ENCODE results near the gene RND1.

The RND1 gene

GRCh38 chr12:48824112-48824511, 41.6 kb downstream of the RND1 start:
- H3K4me3 Mint-ChIP-seq, result no peak overlapping the region
- DNase-seq (no peak), ATAC-seq (no peak)
- H3K27ac Mint-ChIP-seq, result peak overlapping the region in 1 of 2 donors; percentile 3
- peaks cover 2% of the 10 kb centered on the region for H3K4me1 Mint-ChIP-seq
- H3K9me3 Mint-ChIP-seq, result no peaks in the 10 kb centered on the region
- peaks cover 3% of the 10 kb centered on the region for H3K27me3 Mint-ChIP-seq

GRCh38 chr12:48823281-48823680, 42.4 kb downstream of the RND1 start:
- H3K27ac Mint-ChIP-seq, result no peak overlapping the region
- ATAC-seq (no peak), DNase-seq (no peak)
- H3K4me3 Mint-ChIP-seq, result no peak overlapping the region
- H3K9me3 Mint-ChIP-seq, result no peaks in the 10 kb centered on the region
- H3K4me1 Mint-ChIP-seq, result peaks cover 7% of the 10 kb centered on the region
- peaks cover 10% of the 10 kb centered on the region for H3K27me3 Mint-ChIP-seq

- H3K4me1 Mint-ChIP-seq, result peaks cover 12% of the 10 kb centered on the region
- no peak overlapping the region for H3K27ac Mint-ChIP-seq
- DNase-seq, result no peak
- H3K27me3 Mint-ChIP-seq, result peaks cover 16% of the 10 kb centered on the region
- ATAC-seq, result no peak
- H3K4me3 Mint-ChIP-seq, result no peak overlapping the region
- H3K9me3 Mint-ChIP-seq, result no peaks in the 10 kb centered on the region
Observed at GRCh38 chr12:48822711-48823110, 43.0 kb downstream of the RND1 start.

- Mint-ChIP-seq H3K27me3 (peaks cover 21% of the 10 kb centered on the region), H3K9me3 (no peaks in the 10 kb centered on the region), H3K4me3 (no peak overlapping the region), H3K27ac (no peak overlapping the region), H3K4me1 (peaks cover 18% of the 10 kb centered on the region)
- no peak for ATAC-seq
- DNase-seq, result no peak
Observed at GRCh38 chr12:48822139-48822538, 43.5 kb downstream of the RND1 start.

GRCh38 chr12:48819986-48820725, 45.5 kb downstream of the RND1 start:
- no peak overlapping the region for H3K4me3 Mint-ChIP-seq
- no peak overlapping the region for H3K27ac Mint-ChIP-seq
- H3K27me3 Mint-ChIP-seq, result peaks cover 38% of the 10 kb centered on the region
- DNase-seq (no peak), ATAC-seq (no peak)
- no peaks in the 10 kb centered on the region for H3K9me3 Mint-ChIP-seq
- H3K4me1 Mint-ChIP-seq, result peaks cover 38% of the 10 kb centered on the region

GRCh38 chr12:48818831-48819590, 46.7 kb downstream of the RND1 start:
- Mint-ChIP-seq H3K27ac (peak overlapping the region in 1 of 2 donors; percentile 4), H3K27me3 (peaks cover 38% of the 10 kb centered on the region), H3K4me1 (peaks cover 44% of the 10 kb centered on the region), H3K9me3 (no peaks in the 10 kb centered on the region), H3K4me3 (peak overlapping the region; percentile 80 to 88)
- peak; percentile 4 for ATAC-seq
- no peak for DNase-seq

- Mint-ChIP-seq H3K4me3 (peak within 1 kb of the TSS; percentile 86 to 88), H3K27ac (peak within 1 kb of the TSS in 1 of 2 donors; percentile 4), H3K27me3 (peaks cover 38% of the 10 kb centered on the region), H3K4me1 (peaks cover 48% of the 10 kb centered on the region), H3K9me3 (no peaks in the 10 kb centered on the region)
- DNase-seq, result peak; percentile 68 to 71
- peak; percentile 60 for ATAC-seq
Observed at GRCh38 chr12:48817873-48818830, 47.5 kb downstream of the RND1 start, which contains the start of gene CACNB3. Gene CACNB3 (plus strand): TSS chr12:48818496. CDS start chr12:48818930, 434 bp downstream.

- peaks cover 55% of the 10 kb centered on the region for H3K4me1 Mint-ChIP-seq
- H3K27ac Mint-ChIP-seq, result peak overlapping the region in 1 of 2 donors; percentile 27
- ATAC-seq (no peak), DNase-seq (no peak)
- H3K4me3 Mint-ChIP-seq, result peak overlapping the region; percentile 92 to 93
- H3K9me3 Mint-ChIP-seq, result no peaks in the 10 kb centered on the region
- peaks cover 38% of the 10 kb centered on the region for H3K27me3 Mint-ChIP-seq
Observed at GRCh38 chr12:48816143-48816854, 49.4 kb downstream of the RND1 start.

- peak in 1 of 2 donors; percentile 27 for DNase-seq
- peak overlapping the region; percentile 92 to 93 for H3K4me3 Mint-ChIP-seq
Observed at GRCh38 chr12:48815126-48816110, 50.3 kb downstream of the RND1 start.

GRCh38 chr12:48814262-48815125, 51.2 kb downstream of the RND1 start:
- H3K9me3 Mint-ChIP-seq, result no peaks in the 10 kb centered on the region
- ATAC-seq (peak; percentile 85), DNase-seq (peak; percentile 87 to 90)
- peak overlapping the region; percentile 92 to 93 for H3K4me3 Mint-ChIP-seq
- peaks cover 38% of the 10 kb centered on the region for H3K27me3 Mint-ChIP-seq
- peak overlapping the region; percentile 58 to 94 for H3K27ac Mint-ChIP-seq
- H3K4me1 Mint-ChIP-seq, result peaks cover 55% of the 10 kb centered on the region

More at GRCh38 chr12:48815126-48816110, 50.3 kb downstream of the RND1 start:
- peak overlapping the region; percentile 53 to 94 for H3K27ac Mint-ChIP-seq
- ATAC-seq, result peak; percentile 53
- H3K9me3 Mint-ChIP-seq, result no peaks in the 10 kb centered on the region
- H3K27me3 Mint-ChIP-seq, result peaks cover 38% of the 10 kb centered on the region
- H3K4me1 Mint-ChIP-seq, result peaks cover 55% of the 10 kb centered on the region

- DNase-seq, result no peak
- H3K27ac Mint-ChIP-seq, result peak overlapping the region in 1 of 2 donors; percentile 78
- H3K4me1 Mint-ChIP-seq, result peaks cover 49% of the 10 kb centered on the region
- no peak for ATAC-seq
- peaks cover 31% of the 10 kb centered on the region for H3K27me3 Mint-ChIP-seq
- peak overlapping the region; percentile 92 to 93 for H3K4me3 Mint-ChIP-seq
- no peaks in the 10 kb centered on the region for H3K9me3 Mint-ChIP-seq
Observed at GRCh38 chr12:48813465-48814261, 52.0 kb downstream of the RND1 start.

GRCh38 chr12:48812389-48812788, 53.3 kb downstream of the RND1 start:
- Mint-ChIP-seq H3K4me3 (no peak overlapping the region), H3K27ac (no peak overlapping the region), H3K27me3 (peaks cover 19% of the 10 kb centered on the region), H3K9me3 (no peaks in the 10 kb centered on the region), H3K4me1 (peaks cover 39% of the 10 kb centered on the region)
- ATAC-seq, result no peak
- DNase-seq, result no peak

Data from stimulated activated naive CD8-positive, alpha-beta T cell treated with anti-CD3 and anti-CD28 coated beads, Interleukin-15, amount 100 ng/mL, for 72 hours (primary cell).